Colonic mucosa (tissue), 4 donors: ENCODE data around the gene GNG7. TPM values are rescaled to one million over a fixed set of nuclear protein-coding genes. Genes with fewer than 3 reads are reported as not detected.

ENCODE experiments used
- DNase-seq: peaks from one replicate; pipeline ENCODE4 v3.0.0-alpha.2; 2020
- H3K27ac ChIP-seq: fragments of 200-600 bp; one replicate; pipeline ENCODE4 v1.8.0; 2021
- H3K27me3 ChIP-seq: fragments of 200-600 bp; one replicate; pipeline ENCODE4 v1.8.0; 2021
- H3K36me3 ChIP-seq: fragments of 200-600 bp; one replicate; pipeline ENCODE4 v1.8.0; 2021
- H3K4me1 ChIP-seq: fragments of 200-600 bp; one replicate; pipeline ENCODE4 v1.8.0; 2021; ENCODE audit warnings: mild to moderate bottlenecking
- H3K4me3 ChIP-seq: fragments of 200-600 bp; one replicate; pipeline ENCODE4 v1.8.0; 2021
- H3K9ac ChIP-seq, 2 donors: one replicate each; pipeline ENCODE4 v1.7.0; 2013; ENCODE audit warnings: control low read depth in 2 of 2, low read depth in 2 of 2, low read length in 2 of 2
- H3K9me3 ChIP-seq: fragments of 200-600 bp; one replicate; pipeline ENCODE4 v1.8.0; 2021
- CTCF ChIP-seq: fragments of 200-600 bp; IDR thresholded peaks from one replicate; pipeline ENCODE4 v1.8.0; 2022; ENCODE audit warnings: antibody characterized with exemption, mild to moderate bottlenecking
- intact Hi-C: fragments of 100-400 bp; cut with DNase I; formaldehyde crosslinking; loops from one replicate; pipeline ENCODE4 v1.14.1; 2022
- total RNA-seq, 2 donors: library from RNA; stranded (reverse); fragmentation: NEBNext Ultra II Directional in 1 of 2; extraction: Animal tissue kit (Norgen Biotek cat#: 25700) in 1 of 2; gene quantifications; one replicate each; pipeline ENCODE4 v1.2.1, GENCODE V29; 2021
- donor health status: healthy.
- donor health status: DM: no; HTN: no; CAD: no.
- donor health status: DM: no; HTN: no; CAD: no.

The GNG7 gene
- total RNA-seq, 2 donors from 2014 or later, result 1.5 to 3.2 TPM

- H3K9ac ChIP-seq, result no peak overlapping the region
- no peak overlapping the region for H3K27ac ChIP-seq
- H3K27me3 ChIP-seq, result no peaks in the 10 kb centered on the region
- H3K9me3 ChIP-seq, result no peaks in the 10 kb centered on the region
- H3K4me3 ChIP-seq, result no peak overlapping the region
- DNase-seq, result no peak
- TF ChIP-seq CTCF, result no peak
- intact Hi-C loops, result no loop called here
- H3K36me3 ChIP-seq, result no peaks in the 10 kb centered on the region
- no peaks in the 10 kb centered on the region for H3K4me1 ChIP-seq
Measured at GRCh38 chr19:2691951-2692350, 10.5 kb downstream of the GNG7 start.

- no peak for DNase-seq
Measured at GRCh38 chr19:2690856-2691255, 11.6 kb downstream of the GNG7 start.

GRCh38 chr19:2686360-2686759 is 16.1 kb downstream of the GNG7 start:
- H3K4me3 ChIP-seq, result no peak overlapping the region
- H3K27ac ChIP-seq, result no peak overlapping the region
- TF ChIP-seq CTCF, result no peak
- intact Hi-C loops, result no loop called here
- DNase-seq, result no peak
- no peaks in the 10 kb centered on the region for H3K4me1 ChIP-seq
- H3K27me3 ChIP-seq, result no peaks in the 10 kb centered on the region
- no peaks in the 10 kb centered on the region for H3K36me3 ChIP-seq
- H3K9ac ChIP-seq, result no peak overlapping the region
- no peaks in the 10 kb centered on the region for H3K9me3 ChIP-seq

More at GRCh38 chr19:2690856-2691255, 11.6 kb downstream of the GNG7 start:
- Histone ChIP-seq H3K9ac (no peak overlapping the region), H3K36me3 (no peaks in the 10 kb centered on the region), H3K27ac (no peak overlapping the region), H3K27me3 (no peaks in the 10 kb centered on the region), H3K4me3 (no peak overlapping the region), H3K9me3 (no peaks in the 10 kb centered on the region), H3K4me1 (no peaks in the 10 kb centered on the region)
- intact Hi-C loops, result no loop called here
- no peak for TF ChIP-seq CTCF

GRCh38 chr19:2685204-2685704 is 17.2 kb downstream of the GNG7 start:
- H3K27ac ChIP-seq, result no peak overlapping the region
- H3K9ac ChIP-seq, result no peak overlapping the region
- intact Hi-C loops, result no loop called here
- no peaks in the 10 kb centered on the region for H3K4me1 ChIP-seq
- no peak for DNase-seq
- H3K4me3 ChIP-seq, result no peak overlapping the region
- no peaks in the 10 kb centered on the region for H3K9me3 ChIP-seq
- no peaks in the 10 kb centered on the region for H3K36me3 ChIP-seq
- H3K27me3 ChIP-seq, result no peaks in the 10 kb centered on the region
- no peak for TF ChIP-seq CTCF

- TF ChIP-seq CTCF, result no peak
- Histone ChIP-seq H3K36me3 (no peaks in the 10 kb centered on the region), H3K27me3 (no peaks in the 10 kb centered on the region), H3K9me3 (no peaks in the 10 kb centered on the region), H3K4me3 (no peak overlapping the region), H3K9ac (no peak overlapping the region), H3K4me1 (no peaks in the 10 kb centered on the region), H3K27ac (no peak overlapping the region)
- DNase-seq, result no peak
- intact Hi-C loops, result no loop called here
Measured at GRCh38 chr19:2683430-2684003, 19.0 kb downstream of the GNG7 start.
